ENCODE measurements around the gene DPYSL4. TPM values are rescaled to one million over a fixed set of nuclear protein-coding genes. Genes with fewer than 3 reads are reported as not detected.
A peak's percentile ranks its signal among the peaks of the same experiment; 100 is the strongest.

Gene DPYSL4
- polyA plus RNA-seq, 3 donors: 0.08 TPM; not detected in 2

DNA sequence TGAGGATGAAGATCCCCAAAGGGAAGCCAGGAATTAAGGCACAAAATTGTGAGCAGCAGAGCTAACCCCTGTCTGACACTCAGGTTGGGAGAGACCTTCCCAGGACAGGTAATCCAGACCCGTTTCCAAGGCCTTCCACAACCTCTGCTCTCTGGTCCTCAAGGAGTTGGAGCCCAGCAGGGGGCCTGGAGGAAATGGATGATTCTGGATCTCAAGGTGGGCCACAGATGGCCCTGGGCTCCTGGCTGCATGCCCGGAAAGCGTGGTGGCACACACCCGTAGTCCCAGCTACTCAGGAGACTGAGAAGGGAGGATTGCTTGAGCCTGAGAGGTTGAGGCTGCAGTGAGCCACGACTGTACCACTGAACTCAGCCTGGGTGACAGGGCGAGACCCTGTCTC, 42.3 kb downstream of the DPYSL4 start:
- Histone ChIP-seq H2AFZ (ENCODE audit: insufficient read depth, low read depth, low read length, poor library complexity, severe bottlenecking) (peak overlapping the region; percentile 74), H3K9ac (ENCODE audit: insufficient read depth, low read length, poor library complexity, severe bottlenecking) (no peak overlapping the region), H3K4me2 (replicated peaks; ENCODE audit: extremely low read depth, low read length, poor library complexity, severe bottlenecking) (no peak overlapping the region), H3K4me3 (replicated peaks in 1 of 3; ENCODE audit: low read depth in 2 of 3, low read length in 3 of 3) (no peak overlapping the region), H4K20me1 (ENCODE audit: insufficient read depth, low read length) (no peaks in the 10 kb centered on the region), H3K9me3 (replicated peaks in 1 of 2; ENCODE audit: control insufficient read depth in 1 of 2, insufficient read depth in 1 of 2, low read length in 2 of 2) (no peaks in the 10 kb centered on the region), H3K27ac (ENCODE audit: low read depth in 1 of 2, low read length in 2 of 2) (no peak overlapping the region), H3K79me2 (ENCODE audit: insufficient read depth, low read length) (no peaks in the 10 kb centered on the region), H3K36me3 (replicated peaks in 1 of 2; ENCODE audit: control insufficient read depth in 1 of 2, insufficient read depth in 2 of 2, low read length in 2 of 2) (no peaks in the 10 kb centered on the region), H3K27me3 (ENCODE audit: control insufficient read depth in 2 of 2, insufficient read depth in 2 of 2, low read length in 2 of 2) (peaks cover 0 to 8% of the 10 kb centered on the region in 2 donors), H3K4me1 (ENCODE audit: control insufficient read depth in 1 of 2, insufficient read depth in 2 of 2, low read length in 2 of 2) (peaks cover 79 to 89% of the 10 kb centered on the region in 2 donors)
- no peak overlapping the region for H3K4me3 Mint-ChIP-seq
- H3K36me3 Mint-ChIP-seq: peaks cover 10 to 23% of the 10 kb centered on the region in 2 donors
- TF ChIP-seq, protein P1, sequence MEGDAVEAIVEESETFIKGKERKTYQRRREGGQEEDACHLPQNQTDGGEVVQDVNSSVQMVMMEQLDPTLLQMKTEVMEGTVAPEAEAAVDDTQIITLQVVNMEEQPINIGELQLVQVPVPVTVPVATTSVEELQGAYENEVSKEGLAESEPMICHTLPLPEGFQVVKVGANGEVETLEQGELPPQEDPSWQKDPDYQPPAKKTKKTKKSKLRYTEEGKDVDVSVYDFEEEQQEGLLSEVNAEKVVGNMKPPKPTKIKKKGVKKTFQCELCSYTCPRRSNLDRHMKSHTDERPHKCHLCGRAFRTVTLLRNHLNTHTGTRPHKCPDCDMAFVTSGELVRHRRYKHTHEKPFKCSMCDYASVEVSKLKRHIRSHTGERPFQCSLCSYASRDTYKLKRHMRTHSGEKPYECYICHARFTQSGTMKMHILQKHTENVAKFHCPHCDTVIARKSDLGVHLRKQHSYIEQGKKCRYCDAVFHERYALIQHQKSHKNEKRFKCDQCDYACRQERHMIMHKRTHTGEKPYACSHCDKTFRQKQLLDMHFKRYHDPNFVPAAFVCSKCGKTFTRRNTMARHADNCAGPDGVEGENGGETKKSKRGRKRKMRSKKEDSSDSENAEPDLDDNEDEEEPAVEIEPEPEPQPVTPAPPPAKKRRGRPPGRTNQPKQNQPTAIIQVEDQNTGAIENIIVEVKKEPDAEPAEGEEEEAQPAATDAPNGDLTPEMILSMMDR (IDR thresholded peaks at IDR 0.05): no peak
- 75% methylated on average over 3 of the region's 6 CpGs for WGBS (ENCODE audit: insufficient coverage)
- H3K9me3 Mint-ChIP-seq: peaks cover 0 to 2% (median 0%) of the 10 kb centered on the region in 7 donors
- peaks cover 6 to 13% (median 11%) of the 10 kb centered on the region in 3 donors for H3K27me3 Mint-ChIP-seq (ENCODE audit: low read depth in 3 of 3)
- no peak overlapping the region for H3K27ac Mint-ChIP-seq
- peaks cover 47% of the 10 kb centered on the region for H3K4me1 Mint-ChIP-seq
- intact Hi-C loops (cut with micrococcal nuclease): loop anchor here (5.0 to 10.0 kb wide), 3 partner anchors 76 to 406 kb away; partner anchors contain the start of gene STK32C (in 1 of the 2)
- no peak for DNase-seq

DNA sequence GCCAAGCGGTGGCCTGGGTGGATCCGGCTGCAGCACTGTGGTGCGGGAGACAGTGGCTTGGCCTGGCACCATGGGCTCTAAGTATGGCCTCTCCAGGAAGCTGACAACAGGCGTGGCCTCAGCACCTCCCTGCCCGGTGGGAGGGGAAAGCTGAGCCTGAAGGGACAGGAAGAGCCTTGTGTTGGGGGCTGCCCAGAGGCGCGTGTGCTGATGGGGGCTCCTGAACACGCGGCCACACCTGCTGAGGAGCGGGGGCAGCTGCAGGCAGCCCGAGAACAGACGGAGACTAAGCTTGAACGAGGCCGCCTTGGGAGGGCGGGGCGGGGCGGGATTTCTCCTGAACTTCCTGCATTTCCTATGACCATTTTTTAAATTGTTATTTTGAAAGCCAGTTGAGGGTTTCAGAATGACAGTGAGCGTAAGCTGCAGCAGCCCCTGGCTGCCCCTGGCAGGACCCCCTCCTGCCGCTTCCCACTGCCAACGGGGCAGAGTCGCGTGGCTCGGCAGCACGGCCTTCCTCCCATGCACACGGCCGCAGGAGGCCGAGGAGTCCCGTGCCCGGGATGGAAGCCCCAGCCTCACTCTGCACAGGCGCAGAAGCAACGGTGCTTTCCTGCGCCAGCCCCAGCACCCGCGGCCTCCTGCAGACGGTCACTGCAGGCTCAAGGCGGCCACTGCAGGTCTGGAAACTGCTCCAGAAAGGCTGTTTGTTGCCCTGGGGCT, 43.2 kb downstream of the DPYSL4 start:
- intact Hi-C loops (cut with micrococcal nuclease): loop anchor here (5.0 to 10.0 kb wide), 3 partner anchors 75 to 405 kb away; partner anchors contain the start of gene STK32C (in 2 of the 2)
- H3K27me3 Mint-ChIP-seq (ENCODE audit: low read depth in 3 of 3): peaks cover 6 to 13% (median 11%) of the 10 kb centered on the region in 3 donors
- Histone ChIP-seq H3K79me2 (ENCODE audit: insufficient read depth, low read length) (no peaks in the 10 kb centered on the region), H3K27ac (ENCODE audit: low read depth in 1 of 2, low read length in 2 of 2) (peak overlapping the region; percentile 24 to 72), H3K4me2 (replicated peaks; ENCODE audit: extremely low read depth, low read length, poor library complexity, severe bottlenecking) (peak overlapping the region; percentile 64), H2AFZ (ENCODE audit: insufficient read depth, low read depth, low read length, poor library complexity, severe bottlenecking) (peak overlapping the region; percentile 74), H3K4me1 (ENCODE audit: control insufficient read depth in 1 of 2, insufficient read depth in 2 of 2, low read length in 2 of 2) (peaks cover 72 to 80% of the 10 kb centered on the region in 2 donors), H3K27me3 (ENCODE audit: control insufficient read depth in 2 of 2, insufficient read depth in 2 of 2, low read length in 2 of 2) (peaks cover 0 to 15% of the 10 kb centered on the region in 2 donors), H4K20me1 (ENCODE audit: insufficient read depth, low read length) (no peaks in the 10 kb centered on the region), H3K9me3 (replicated peaks in 1 of 2; ENCODE audit: control insufficient read depth in 1 of 2, insufficient read depth in 1 of 2, low read length in 2 of 2) (no peaks in the 10 kb centered on the region), H3K36me3 (replicated peaks in 1 of 2; ENCODE audit: control insufficient read depth in 1 of 2, insufficient read depth in 2 of 2, low read length in 2 of 2) (no peaks in the 10 kb centered on the region), H3K9ac (ENCODE audit: insufficient read depth, low read length, poor library complexity, severe bottlenecking) (peak overlapping the region; percentile 25), H3K4me3 (replicated peaks in 1 of 3; ENCODE audit: low read depth in 2 of 3, low read length in 3 of 3) (peak overlapping the region in 2 of 3 experiments; percentile 28 to 63)
- peaks cover 0 to 2% (median 0%) of the 10 kb centered on the region in 7 donors for H3K9me3 Mint-ChIP-seq
- 43% methylated on average over 32 of the region's 36 CpGs for WGBS (ENCODE audit: insufficient coverage)
- H3K36me3 Mint-ChIP-seq: peaks cover 8 to 19% of the 10 kb centered on the region in 2 donors
- H3K4me3 Mint-ChIP-seq: peak overlapping the region; percentile 79 to 89
- TF ChIP-seq, protein P1 (IDR thresholded peaks at IDR 0.05): no peak
- H3K4me1 Mint-ChIP-seq: peaks cover 45% of the 10 kb centered on the region
- H3K27ac Mint-ChIP-seq: peak overlapping the region; percentile 50 to 90 (median 83)
- peak; percentile 31 to 63 (median 32) for DNase-seq
